DMS79 (cell line): ENCODE measurements around the gene EXT2.

ENCODE experiments used
- DNase-seq: peaks from one replicate; lab custom pipeline; 2025; lab: John Stamatoyannopoulos, UW

Gene EXT2

GRCh38 chr11:44165432-44165831, 70.0 kb downstream of the EXT2 start:
- DNase-seq, result no peak

GRCh38 chr11:44167046-44167445, 71.6 kb downstream of the EXT2 start:
- no peak for DNase-seq

DNA sequence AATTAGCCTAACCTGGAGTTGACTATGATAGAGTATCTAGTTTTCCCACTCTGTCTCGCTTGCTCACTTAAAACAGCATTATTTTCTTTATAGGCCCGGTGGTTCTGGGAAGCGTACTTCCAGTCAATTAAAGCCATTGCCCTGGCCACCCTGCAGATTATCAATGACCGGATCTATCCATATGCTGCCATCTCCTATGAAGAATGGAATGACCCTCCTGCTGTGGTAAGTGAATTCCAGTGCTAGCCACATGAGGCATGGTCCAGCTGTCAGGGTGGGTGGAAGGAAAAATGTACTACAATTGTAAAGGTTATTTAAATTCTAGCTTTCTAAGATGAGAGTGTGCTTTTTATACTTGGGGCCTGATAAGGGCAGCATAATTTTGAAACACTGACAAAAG, 76.0 kb downstream of the EXT2 start:
- DNase-seq, result no peak

GRCh38 chr11:44172966-44173365, 77.5 kb downstream of the EXT2 start:
- DNase-seq, result no peak

DNA sequence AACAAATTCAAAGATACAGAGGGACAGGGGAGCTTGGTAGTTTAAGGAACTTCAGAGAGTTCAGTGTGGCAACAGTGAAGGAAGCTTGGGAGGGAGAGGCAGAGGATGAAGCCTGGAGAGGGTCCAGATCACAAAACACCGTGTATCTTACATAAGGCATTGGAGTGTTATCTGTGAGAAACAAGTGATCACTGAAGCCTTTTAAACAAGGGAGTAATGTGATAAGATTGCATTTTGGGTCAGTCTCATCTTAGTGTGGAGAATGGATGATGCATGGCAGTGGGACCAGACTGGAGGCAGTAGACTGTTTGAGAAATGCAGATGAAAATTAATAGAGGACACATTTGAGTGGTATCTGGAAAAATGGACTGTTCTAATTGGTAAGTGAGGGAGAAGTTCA, 79.4 kb downstream of the EXT2 start:
- no peak for DNase-seq

- no peak for DNase-seq
These were observed 81.2 kb downstream of the EXT2 start for GRCh38 chr11:44176546-44177213.

- no peak for DNase-seq
These were observed 82.4 kb downstream of the EXT2 start for GRCh38 chr11:44177905-44178304.

DNA sequence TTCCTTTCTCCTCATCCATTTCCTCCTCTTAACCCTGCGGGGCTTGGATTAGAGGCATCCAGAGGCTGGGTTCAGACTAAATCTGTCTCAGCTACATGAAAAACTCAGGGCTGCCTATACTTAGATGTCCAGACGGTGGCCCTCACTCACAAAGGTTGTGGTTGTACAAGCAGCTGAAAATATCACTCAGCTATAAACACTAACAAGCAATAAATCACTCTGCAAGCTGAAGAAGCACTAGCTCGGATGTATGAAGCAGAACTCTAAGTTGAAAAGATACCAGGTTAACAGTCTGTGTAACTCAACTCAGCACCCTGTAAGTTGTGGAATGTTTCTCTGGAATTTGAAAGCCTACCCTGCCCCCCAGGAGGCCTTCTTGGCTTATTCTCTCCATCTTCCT, 82.9 kb downstream of the EXT2 start:
- no peak for DNase-seq

GRCh38 chr11:44179173-44179572, 83.7 kb downstream of the EXT2 start:
- DNase-seq, result no peak

DNA sequence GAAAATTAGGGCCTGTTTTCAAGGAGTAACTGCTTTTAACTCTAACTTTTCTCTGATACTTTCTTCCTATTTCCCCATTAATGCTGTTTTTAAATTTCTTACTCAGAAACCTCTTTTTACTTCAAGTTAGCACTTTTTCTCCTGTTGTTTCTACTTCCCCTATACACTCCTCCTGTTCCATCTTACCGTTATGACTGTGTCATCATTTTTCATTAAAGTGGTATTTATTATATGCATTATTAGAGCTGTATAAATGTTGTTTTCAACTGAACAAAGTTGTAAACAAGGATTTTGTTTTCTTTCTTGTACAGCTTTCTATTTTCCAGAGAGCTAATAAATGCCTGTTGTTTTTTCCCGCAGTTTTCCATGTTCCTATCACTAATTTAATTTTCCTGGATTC, 84.6 kb downstream of the EXT2 start:
- DNase-seq, result no peak

DNA sequence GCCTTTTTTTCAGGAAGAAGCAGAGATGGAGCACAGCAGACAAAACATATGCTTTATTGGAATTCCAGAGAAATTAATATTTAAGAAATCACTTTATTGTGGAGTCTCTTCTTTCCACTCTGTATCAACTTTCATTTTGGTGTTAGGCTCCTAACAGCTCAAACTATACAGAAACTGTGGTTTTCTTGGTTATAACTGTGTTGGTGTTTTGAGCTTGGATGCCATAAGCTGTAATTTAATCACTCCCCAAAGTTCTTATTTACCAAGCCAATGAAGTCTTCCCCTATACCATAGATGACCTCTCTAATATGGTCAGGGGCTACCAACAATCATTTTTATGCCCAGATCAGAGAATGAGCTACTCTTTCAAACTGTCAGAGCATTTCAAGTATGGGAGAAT, 90.0 kb downstream of the EXT2 start:
- no peak for DNase-seq

- no peak for DNase-seq
These were observed 90.9 kb downstream of the EXT2 start for GRCh38 chr11:44186321-44186930.

- DNase-seq, result no peak
These were observed 93.2 kb downstream of the EXT2 start for GRCh38 chr11:44188643-44189042.

GRCh38 chr11:44189986-44190882, 94.8 kb downstream of the EXT2 start:
- DNase-seq, result no peak

GRCh38 chr11:44190883-44191230, 95.4 kb downstream of the EXT2 start:
- DNase-seq, result no peak

GRCh38 chr11:44191322-44192016, 96.0 kb downstream of the EXT2 start:
- no peak for DNase-seq

DNA sequence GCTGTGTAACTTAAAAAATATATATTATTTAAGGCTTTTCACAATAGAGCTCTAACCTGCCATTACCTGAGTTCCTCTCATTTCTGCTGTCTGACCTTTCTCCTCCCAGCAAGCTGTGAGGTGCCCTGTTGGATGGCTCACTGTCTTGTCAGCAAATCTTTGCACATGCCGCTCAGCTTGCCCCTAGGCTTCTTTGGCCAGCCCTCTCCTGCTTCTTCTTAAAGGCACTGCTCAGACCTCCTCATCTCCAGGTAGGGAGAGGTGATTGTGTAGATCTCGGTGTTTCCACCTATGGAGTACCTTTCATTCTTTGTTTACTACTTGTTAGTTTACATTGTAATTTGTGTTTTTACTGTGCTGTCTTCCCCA, 96.5 kb downstream of the EXT2 start:
- no peak for DNase-seq

DNA sequence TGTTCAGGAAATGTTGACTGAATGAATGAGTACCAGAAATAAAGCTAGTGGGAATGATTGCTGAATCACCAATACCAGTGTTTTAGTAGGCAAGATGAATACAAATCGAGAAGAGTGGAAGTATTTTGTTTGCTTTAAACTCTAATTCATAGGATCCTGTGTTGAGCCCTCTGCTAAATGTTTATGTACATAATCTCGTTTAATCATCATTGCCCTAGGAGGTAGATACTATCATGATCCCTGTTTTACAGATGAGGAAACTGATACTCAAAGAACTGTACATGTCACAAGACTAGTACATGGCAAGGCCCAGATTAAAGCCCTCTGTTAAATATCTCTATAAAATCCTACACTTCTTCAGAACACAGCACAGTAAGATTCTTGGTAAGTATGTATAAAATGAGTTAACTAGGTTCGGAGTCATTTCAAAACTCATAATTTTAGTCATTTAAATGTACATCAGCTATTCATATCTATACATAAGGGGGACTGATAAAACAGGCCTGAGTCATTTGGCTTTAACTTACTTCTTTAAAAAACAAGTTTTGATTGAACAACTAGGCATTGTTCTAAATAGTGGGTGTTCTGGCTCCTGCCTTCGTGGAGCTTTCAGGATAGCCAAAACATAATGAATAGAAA, 97.1 kb downstream of the EXT2 start:
- no peak for DNase-seq

- no peak for DNase-seq
These were observed 98.4 kb downstream of the EXT2 start for GRCh38 chr11:44193856-44194255.

DNA sequence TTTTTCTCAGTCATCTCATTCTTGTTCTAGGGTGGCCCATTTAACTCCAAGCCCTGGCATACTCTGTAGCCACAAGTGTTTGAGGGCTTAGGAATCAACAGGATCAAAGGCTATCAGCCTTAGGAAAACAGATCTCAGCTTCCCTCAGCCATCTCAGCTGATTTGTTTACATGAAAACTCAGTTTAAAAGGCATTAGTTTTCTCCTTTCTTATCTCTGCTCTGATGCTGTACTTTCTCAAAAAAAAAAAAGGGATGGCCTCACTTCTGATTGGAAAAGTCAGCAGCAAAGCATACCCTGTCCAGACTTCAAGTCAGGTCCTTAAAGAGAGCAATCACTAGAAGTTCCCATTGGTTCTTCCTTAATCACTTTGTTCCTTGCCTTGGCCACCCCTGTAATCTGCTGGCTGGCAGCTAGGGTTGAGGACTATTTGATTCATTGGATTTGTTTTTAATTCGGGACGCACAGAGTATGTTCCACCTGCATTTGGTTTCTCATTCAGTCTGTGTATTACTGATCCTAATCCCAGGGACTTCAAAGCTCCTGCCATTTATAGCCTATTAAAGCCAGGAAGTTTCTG, 102.8 kb downstream of the EXT2 start:
- no peak for DNase-seq

GRCh38 chr11:44199298-44199697, 103.8 kb downstream of the EXT2 start:
- no peak for DNase-seq

GRCh38 chr11:44199816-44200215, 104.3 kb downstream of the EXT2 start:
- DNase-seq, result no peak
